Muscle of back (tissue), 11 donors: Measurements from ENCODE around the gene PPIP5K2. TPM values are rescaled to one million over a fixed set of nuclear protein-coding genes. Genes with fewer than 3 reads are reported as not detected.

Experiments used
- DNase-seq, 3 donors: peaks; one replicate each; pipeline versions ENCODE4 v3.0.0 to v3.0.0-alpha.2; 2013
- polyA plus RNA-seq, 10 donors: library from polyadenylated mRNA; unstranded; fragments of 120-200 nt; gene quantifications; one replicate each; pipeline ENCODE4 v1.2.1, GENCODE V29; 2013; ENCODE audit not compliant: insufficient read length in 10 of 10

Gene PPIP5K2
- polyA plus RNA-seq, 10 donors, result 30.4 to 49.9 (median 41.5) TPM

- DNase-seq, result no peak
Measured at GRCh38 chr5:103244398-103244797, 124.3 kb downstream of the PPIP5K2 start.

- no peak for DNase-seq
Measured at GRCh38 chr5:103245761-103246160, 125.7 kb downstream of the PPIP5K2 start.

- no peak for DNase-seq
Measured at GRCh38 chr5:103247118-103247517, 127.0 kb downstream of the PPIP5K2 start.

DNA sequence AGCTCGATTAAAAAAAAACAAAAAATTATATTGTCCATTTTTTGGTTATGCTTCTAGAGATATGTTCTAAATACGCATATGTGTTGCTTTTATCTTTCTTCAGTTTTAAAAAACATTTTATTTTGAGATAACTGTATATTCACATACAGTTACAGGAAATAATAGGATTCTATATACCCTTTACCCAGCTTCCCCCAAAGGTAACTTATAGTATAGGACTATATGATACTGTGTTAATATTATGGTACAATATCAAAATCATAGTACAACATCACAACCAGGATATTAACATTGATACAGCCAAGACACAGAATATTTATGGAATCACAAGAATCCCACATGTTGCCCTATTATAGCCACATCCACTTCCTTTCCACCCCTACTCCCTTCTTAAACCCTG, 129.0 kb downstream of the PPIP5K2 start:
- DNase-seq, result no peak

GRCh38 chr5:103254921-103255320, 134.8 kb downstream of the PPIP5K2 start:
- no peak for DNase-seq

DNA sequence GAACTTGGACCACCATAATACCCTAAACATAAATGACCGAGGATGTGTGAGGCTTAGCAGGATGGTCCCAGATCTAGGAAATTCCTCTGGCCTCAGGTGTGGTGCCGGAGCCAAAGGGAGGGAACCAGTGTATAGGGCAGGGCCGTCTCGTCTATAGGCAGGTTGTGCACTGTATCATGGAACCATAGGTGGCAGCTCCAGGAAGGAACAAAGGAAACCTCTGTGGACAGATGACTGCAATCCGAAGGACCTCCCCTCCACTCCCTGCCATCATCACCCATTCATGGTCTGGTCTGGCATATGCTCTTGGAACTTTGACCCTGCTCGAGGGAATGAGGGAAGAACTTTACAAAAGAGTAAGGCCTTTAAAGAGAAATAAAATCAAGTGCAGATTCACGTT, 135.6 kb downstream of the PPIP5K2 start:
- DNase-seq, result no peak

DNA sequence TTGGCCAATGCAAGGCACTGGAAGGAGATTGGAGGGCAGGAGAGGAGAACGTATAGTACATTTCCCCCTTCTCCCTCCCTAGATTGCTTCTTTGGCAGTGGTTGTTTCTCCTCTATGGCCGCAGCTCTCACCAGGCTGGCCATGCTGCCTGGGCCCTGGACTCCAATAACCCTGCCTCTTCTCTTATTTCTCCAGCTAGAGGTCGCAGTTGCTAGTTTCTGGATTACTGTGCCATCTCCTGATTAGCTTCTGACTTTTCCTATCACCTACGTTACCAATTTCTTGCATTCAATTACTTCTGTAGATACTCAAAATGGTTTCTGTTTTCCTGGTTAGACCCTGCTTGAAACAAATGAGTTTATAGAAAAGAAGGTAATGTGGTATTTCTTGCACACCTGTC, 136.1 kb downstream of the PPIP5K2 start:
- DNase-seq, result no peak

DNA sequence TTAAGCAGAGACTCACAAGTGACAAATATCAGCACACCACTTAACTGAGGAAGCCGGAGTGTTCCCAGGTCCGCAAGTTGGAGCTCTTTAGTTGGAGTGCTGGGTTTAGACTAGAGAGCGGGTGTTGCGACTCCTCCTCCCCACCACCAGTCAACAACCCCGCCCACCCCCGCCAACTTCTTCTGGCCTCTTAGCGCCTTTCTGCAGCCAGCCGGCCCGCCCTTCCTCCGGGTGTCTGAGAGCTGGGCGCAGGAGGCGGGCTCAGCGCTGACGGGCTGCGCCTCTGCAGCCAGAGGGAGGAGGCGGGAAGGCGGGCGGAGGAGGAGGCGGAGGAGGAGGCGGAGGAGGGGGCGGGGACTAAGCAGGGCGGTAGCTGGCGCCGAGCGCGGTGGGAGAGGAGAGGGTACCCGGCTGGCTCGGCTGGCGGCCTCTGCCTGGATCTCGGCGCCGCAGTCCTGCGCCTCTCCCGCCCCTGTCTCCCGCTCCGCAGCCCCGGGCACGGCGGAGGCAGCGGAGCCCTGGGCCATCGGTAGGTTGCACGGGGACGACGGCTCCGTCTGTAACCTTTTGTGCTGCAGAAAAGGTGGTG, 138.4 kb downstream of the PPIP5K2 start, which contains the start of gene MACIR:
Gene MACIR, plus strand, starts transcription at position 396 of the 589 bp plus-strand sequence. CDS start 17,157 bp downstream, outside the sequence.
- DNase-seq, result peak; percentile 97 to 99 (median 98)

- DNase-seq, result peak; percentile 25 to 86 (median 61)
Measured at GRCh38 chr5:103258957-103259704, 139.0 kb downstream of the PPIP5K2 start.

- DNase-seq, result peak in 2 of 3 donors; percentile 16 to 42
Measured at GRCh38 chr5:103259705-103260355, 139.7 kb downstream of the PPIP5K2 start.

DNA sequence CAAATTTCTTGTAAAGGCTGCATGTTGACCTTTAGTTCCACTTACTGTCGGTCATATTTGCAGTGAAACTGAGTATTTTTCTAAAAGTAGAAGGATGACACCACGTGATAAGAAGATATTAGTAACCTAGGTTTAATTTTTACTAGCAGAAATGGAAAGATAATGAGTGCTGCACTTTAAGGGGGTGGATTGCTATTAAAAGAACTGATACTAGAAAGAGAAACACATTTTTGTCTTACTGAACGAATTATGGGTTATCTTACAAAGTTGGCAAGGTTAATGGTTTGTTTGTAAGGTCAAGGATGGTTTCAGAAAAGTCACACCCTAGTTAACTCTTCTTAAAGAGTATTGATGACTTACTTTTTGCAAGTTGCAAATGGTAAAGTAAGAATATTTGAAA, 140.8 kb downstream of the PPIP5K2 start:
- DNase-seq, result peak in 1 of 3 donors; percentile 6

Other genes starting within 250 kb of the PPIP5K2 start
- 10 to 100 TPM in 3 of 10 donors, 1 to 10 TPM in 7; 6.8 to 10.7 (median 9.6) TPM for gene GIN1, start 163 bp upstream of the PPIP5K2 start, polyA plus RNA-seq
- 10 to 100 TPM; 10.1 to 16.0 (median 13.1) TPM for gene MACIR, start 138.5 kb downstream of the PPIP5K2 start, polyA plus RNA-seq